Endothelial cell of umbilical vein (primary cell): ENCODE data around the gene DHRS2. TPM values are rescaled to one million over a fixed set of nuclear protein-coding genes. Genes with fewer than 3 reads are reported as not detected.

Experiments used
- BruUV-seq: library from RNA; stranded (reverse); fragments of 400-500 nt; replicated peaks from 2 replicates; lab custom pipeline; 2021; lab: Mats Ljungman, UMichigan
- CTCF ChIA-PET: fragments of 300-600, 350-600 bp; sonication (Branson Sonifier 250); formaldehyde crosslinking; loops from one replicate; lab custom pipeline; 2021; ENCODE audit warnings: antibody characterized with exemption, inconsistent platforms; lab: Charles Lee
- POLR2A ChIA-PET: fragments of 300-600, 350-600 bp; sonication (Branson Sonifier 250); formaldehyde crosslinking; loops from one replicate; lab custom pipeline; 2021; ENCODE audit warnings: antibody characterized with exemption, inconsistent platforms; lab: Charles Lee
- DNase-seq: peaks from one replicate; pipeline ENCODE4 v3.0.0-alpha.2; 2011; ENCODE audit warnings: low read depth, low spot score
- FAIRE-seq: peaks from 2 replicates; lab custom pipeline; 2011; peaks lifted over from hg19 to GRCh38; lab: Jason Lieb, UNC
- H2AFZ ChIP-seq: 2 replicates; pipeline ENCODE4 v1.6.0; 2012; ENCODE audit warnings: low read depth, low read length, control low read depth, inconsistent platforms
- H3K27ac ChIP-seq: 2 replicates; pipeline ENCODE4 v1.5.1; 2011; ENCODE audit warnings: low read depth, mild to moderate bottlenecking, control low read depth, low read length, moderate library complexity; ENCODE audit not compliant: insufficient read depth
- H3K27me3 ChIP-seq, 2 experiments: 2 replicates each; pipeline versions ENCODE4 v1.6.0 to v1.6.1; 2011; ENCODE audit warnings: low read length in 2 of 2, mixed read lengths in 1 of 2; ENCODE audit not compliant: control insufficient read depth in 2 of 2, insufficient read depth in 2 of 2
- H3K36me3 ChIP-seq, 2 experiments: 2 replicates in 1 of 2; 3 replicates in 1 of 2; pipeline ENCODE4 v1.5.1; 2011; ENCODE audit warnings: low read length in 2 of 2, mild to moderate bottlenecking in 1 of 2, moderate library complexity in 1 of 2; ENCODE audit not compliant: control insufficient read depth in 2 of 2, insufficient read depth in 2 of 2; ENCODE audit errors: extremely low read depth in 1 of 2
- H3K4me1 ChIP-seq: 3 replicates; pipeline ENCODE4 v1.5.1; 2011; ENCODE audit warnings: mild to moderate bottlenecking, low read length; ENCODE audit not compliant: control insufficient read depth, insufficient read depth; ENCODE audit errors: extremely low read depth
- H3K4me2 ChIP-seq: 2 replicates; pipeline ENCODE4 v1.6.1; 2011; ENCODE audit warnings: low read length, control low read depth, mixed read lengths; ENCODE audit not compliant: insufficient read depth
- H3K4me3 ChIP-seq, 3 experiments: fragments of 200-600 bp in 1 of 3; sonication (generic), shearing (Covaris generic) in 1 of 3; replicated peaks in 1 of 3; 2 replicates each; pipeline ENCODE4 v1.5.1; 2011 to 2016; ENCODE audit warnings: control low read depth in 3 of 3, low read length in 3 of 3, mild to moderate bottlenecking in 2 of 3, inconsistent platforms in 1 of 3, low read depth in 1 of 3, moderate library complexity in 1 of 3; ENCODE audit not compliant: insufficient read depth in 1 of 3
- H3K79me2 ChIP-seq: 2 replicates; pipeline ENCODE4 v1.6.0; 2012; ENCODE audit warnings: low read length, inconsistent platforms; ENCODE audit not compliant: control insufficient read depth, insufficient read depth
- H3K9ac ChIP-seq: replicated peaks from 2 replicates; pipeline ENCODE3; 2011; ENCODE audit warnings: low read length, control low read depth; ENCODE audit not compliant: insufficient read depth; ENCODE audit errors: extremely low read depth
- H3K9me1 ChIP-seq: replicated peaks from 3 replicates; pipeline ENCODE4 v1.6.0; 2011; ENCODE audit warnings: mild to moderate bottlenecking, low read length; ENCODE audit not compliant: control insufficient read depth, insufficient read depth; ENCODE audit errors: extremely low read depth
- H3K9me3 ChIP-seq: replicated peaks from 2 replicates; pipeline ENCODE4 v1.5.1; 2012; ENCODE audit warnings: low read length, inconsistent platforms; ENCODE audit not compliant: control insufficient read depth, insufficient read depth
- H4K20me1 ChIP-seq: replicated peaks from 2 replicates; pipeline ENCODE3; 2011; ENCODE audit warnings: mild to moderate bottlenecking, low read length; ENCODE audit not compliant: control insufficient read depth, insufficient read depth; ENCODE audit errors: extremely low read depth
- CTCF ChIP-seq, 2 donors: IDR thresholded peaks; 1 replicate in 1 of 2; 2 replicates in 1 of 2; pipeline ENCODE4 v1.5.1; 2011; ENCODE audit warnings: low read length in 2 of 2, mild to moderate bottlenecking in 2 of 2, moderate library complexity in 2 of 2, control low read depth in 1 of 2, inconsistent platforms in 1 of 2, low read depth in 1 of 2; ENCODE audit not compliant: insufficient read depth in 1 of 2; ENCODE audit errors: extremely low read depth in 1 of 2
- EZH2 ChIP-seq: IDR thresholded peaks from 2 replicates; pipeline ENCODE4 v1.6.1; 2012; ENCODE audit warnings: borderline replicate concordance, low read depth, mild to moderate bottlenecking, moderate library complexity, low read length, inconsistent platforms; ENCODE audit not compliant: severe bottlenecking
- FOS ChIP-seq: IDR thresholded peaks from 2 replicates; pipeline ENCODE4 v1.6.1; 2011; ENCODE audit warnings: mild to moderate bottlenecking, low read length, moderate library complexity, borderline replicate concordance; ENCODE audit not compliant: insufficient read depth
- GATA2 ChIP-seq: IDR thresholded peaks from 2 replicates; pipeline ENCODE4 v1.7.0; 2011; ENCODE audit warnings: low read depth, mild to moderate bottlenecking, moderate library complexity, mixed read lengths, low read length; ENCODE audit not compliant: insufficient read length, insufficient read depth
- JUN ChIP-seq: IDR thresholded peaks from 2 replicates; pipeline ENCODE4 v1.6.1; 2011; ENCODE audit warnings: borderline replicate concordance, low read depth; ENCODE audit not compliant: insufficient read length, insufficient read depth
- MYC ChIP-seq: IDR thresholded peaks from one replicate; pipeline ENCODE4 v1.6.1; 2011; ENCODE audit warnings: mild to moderate bottlenecking, low read depth, low read length
- POLR2A ChIP-seq: IDR thresholded peaks from 2 replicates; pipeline ENCODE4 v1.6.1; 2012; ENCODE audit warnings: low read depth, mild to moderate bottlenecking, control low read depth, low read length
- POLR2AphosphoS5 ChIP-seq: IDR thresholded peaks from 2 replicates; pipeline ENCODE4 v1.6.1; 2012; ENCODE audit warnings: low read depth, mild to moderate bottlenecking, control low read depth, low read length, moderate library complexity; ENCODE audit not compliant: insufficient read depth
- dilution Hi-C: fragments of 300-500 bp; cut with MboI; formaldehyde crosslinking; loops from one replicate; pipeline ENCODE4 v1.15.0; 2019; ENCODE audit warnings: low sequenced_read_pairs; ENCODE audit not compliant: extremely low pct_ligation_motif_present
- intact Hi-C: fragments of 100-400 bp; cut with micrococcal nuclease; formaldehyde crosslinking; loops from one replicate; pipeline ENCODE4 v1.10.0; 2022
- polyA plus RNA-seq, 4 experiments: library from polyadenylated mRNA; depleted of rRNA in 3 of 4; stranded (reverse) in 3 of 4; unstranded in 1 of 4; fragments of >200 nt; gene quantifications; 2 replicates each; pipeline versions ENCODE4 v1.2.1 to v1.2.3, GENCODE V29; 2011 to 2012; ENCODE audit warnings: missing spikeins in 1 of 4
- total RNA-seq: library from RNA; stranded (reverse); gene quantifications from 2 replicates; pipeline ENCODE4 v1.2.3, GENCODE V29; 2021
- TF ChIP-seq, protein P1 (sequence below): IDR thresholded peaks from 2 replicates; pipeline ENCODE4 v1.6.1; 2011; ENCODE audit not compliant: insufficient read depth, insufficient read length

Gene DHRS2
- total and polyA plus RNA-seq, 2 donors (not counting 3 experiments of a cell fraction or from before 2014, with no cell fraction given) = 0.10 TPM; not detected in 1

GRCh38 chr14:23692416-23692815 lies 56.3 kb downstream of the DHRS2 start:
- no peak overlapping the region for H3K4me3 ChIP-seq
- CTCF ChIA-PET = interaction anchor here (1.1 to 2.0 kb wide), 3 partner anchors 10 to 61 kb away, joined by 3 to 8 read pairs (median 3); no protein-coding TSS in a partner anchor
- DNase-seq = no peak
- H3K27ac ChIP-seq = no peak overlapping the region
- dilution Hi-C loops (no loop called here), intact Hi-C loops (no loop called here)
- no peaks in the 10 kb centered on the region for H3K36me3 ChIP-seq
- TF ChIP-seq CTCF (IDR thresholded peaks at IDR 0.05; ENCODE audit: extremely low read depth in 1 of 2, insufficient read depth in 1 of 2, low read depth in 1 of 2, low read length in 2 of 2) = no peak
- TF ChIP-seq POLR2AphosphoS5 = no peak
- no peak for TF ChIP-seq POLR2A
- TF ChIP-seq, protein P1, sequence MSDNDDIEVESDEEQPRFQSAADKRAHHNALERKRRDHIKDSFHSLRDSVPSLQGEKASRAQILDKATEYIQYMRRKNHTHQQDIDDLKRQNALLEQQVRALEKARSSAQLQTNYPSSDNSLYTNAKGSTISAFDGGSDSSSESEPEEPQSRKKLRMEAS = no peak
- no peak for TF ChIP-seq JUN
- TF ChIP-seq EZH2 = no peak
- TF ChIP-seq MYC = no peak
- TF ChIP-seq FOS = no peak
- no peak for TF ChIP-seq GATA2
- no peaks in the 10 kb centered on the region for H4K20me1 ChIP-seq
- no peaks in the 10 kb centered on the region for H3K79me2 ChIP-seq
- H3K27me3 ChIP-seq = peaks cover 18 to 23% of the 10 kb centered on the region in 2 experiments
- FAIRE-seq = no peak
- no peak overlapping the region for H3K4me2 ChIP-seq
- BruUV-seq = no TSS peak
- H2AFZ ChIP-seq = no peak overlapping the region
- POLR2A ChIA-PET = no interaction called here
- H3K9me1 ChIP-seq = no peaks in the 10 kb centered on the region
- no peak overlapping the region for H3K9ac ChIP-seq
- no peaks in the 10 kb centered on the region for H3K9me3 ChIP-seq
- H3K4me1 ChIP-seq = no peaks in the 10 kb centered on the region
